PC-9 (cell line): ENCODE results near the gene PRICKLE4.

Source experiments
- EZH2 ChIP-seq: fragments of 200-600 bp; sonication (generic); IDR thresholded peaks from 2 replicates; pipeline ENCODE4 v1.8.0; 2017; ENCODE audit warnings: antibody characterized with exemption, low read depth
- TF ChIP-seq, protein P1 (sequence below): fragments of 200-600 bp; sonication (generic); conservative IDR thresholded peaks from 2 replicates; pipeline ENCODE4 v1.6.1; 2017; ENCODE audit warnings: mixed run types, antibody characterized with exemption, mild to moderate bottlenecking, moderate library complexity

- TF ChIP-seq, protein P1, sequence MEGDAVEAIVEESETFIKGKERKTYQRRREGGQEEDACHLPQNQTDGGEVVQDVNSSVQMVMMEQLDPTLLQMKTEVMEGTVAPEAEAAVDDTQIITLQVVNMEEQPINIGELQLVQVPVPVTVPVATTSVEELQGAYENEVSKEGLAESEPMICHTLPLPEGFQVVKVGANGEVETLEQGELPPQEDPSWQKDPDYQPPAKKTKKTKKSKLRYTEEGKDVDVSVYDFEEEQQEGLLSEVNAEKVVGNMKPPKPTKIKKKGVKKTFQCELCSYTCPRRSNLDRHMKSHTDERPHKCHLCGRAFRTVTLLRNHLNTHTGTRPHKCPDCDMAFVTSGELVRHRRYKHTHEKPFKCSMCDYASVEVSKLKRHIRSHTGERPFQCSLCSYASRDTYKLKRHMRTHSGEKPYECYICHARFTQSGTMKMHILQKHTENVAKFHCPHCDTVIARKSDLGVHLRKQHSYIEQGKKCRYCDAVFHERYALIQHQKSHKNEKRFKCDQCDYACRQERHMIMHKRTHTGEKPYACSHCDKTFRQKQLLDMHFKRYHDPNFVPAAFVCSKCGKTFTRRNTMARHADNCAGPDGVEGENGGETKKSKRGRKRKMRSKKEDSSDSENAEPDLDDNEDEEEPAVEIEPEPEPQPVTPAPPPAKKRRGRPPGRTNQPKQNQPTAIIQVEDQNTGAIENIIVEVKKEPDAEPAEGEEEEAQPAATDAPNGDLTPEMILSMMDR, result no peak
- TF ChIP-seq EZH2, result no peak
These were observed 4.1 kb downstream of the PRICKLE4 start for GRCh38 chr6:41784581-41785171.
